ENCODE measurements around the gene DGKQ.

- TF ChIP-seq ZNF326 (CRISPR knock-in tag; IDR thresholded peaks at IDR 0.05; ENCODE audit: borderline replicate concordance), result no peak
- TF ChIP-seq CTCF (CRISPR knock-in tag; IDR thresholded peaks at IDR 0.05), result no peak
- no peak for TF ChIP-seq UBTF (CRISPR knock-in tag; IDR thresholded peaks at IDR 0.05)
- no peak for TF ChIP-seq MNT (IDR thresholded peaks at IDR 0.05)
- no peak for TF ChIP-seq ZNF776 (CRISPR knock-in tag; IDR thresholded peaks at IDR 0.05)
- no peak for TF ChIP-seq ZFP90 (CRISPR knock-in tag; IDR thresholded peaks at IDR 0.05; ENCODE audit: borderline replicate concordance)
- no peak for TF ChIP-seq SSRP1 (CRISPR knock-in tag; IDR thresholded peaks at IDR 0.05)
- TF ChIP-seq MAX (IDR thresholded peaks at IDR 0.05), result no peak
- TF ChIP-seq JARID2 (CRISPR knock-in tag; IDR thresholded peaks at IDR 0.05; ENCODE audit: insufficient replicate concordance), result no peak
- no peak for TF ChIP-seq ZNF34 (CRISPR knock-in tag; IDR thresholded peaks at IDR 0.05; ENCODE audit: borderline replicate concordance)
- TF ChIP-seq POLR2AphosphoS5 (IDR thresholded peaks at IDR 0.05; ENCODE audit: low read depth, low read length), result no peak
Measured at GRCh38 chr4:968621-969394, 4.6 kb downstream of the DGKQ start.
